HepG2 (cell line): ENCODE results near the gene CLPTM1. TPM values are rescaled to one million over a fixed set of nuclear protein-coding genes. Genes with fewer than 3 reads are reported as not detected.
A peak's percentile ranks its signal among the peaks of the same experiment; 100 is the strongest.

Source experiments
- HDAC6 ChIP-seq: fragments of 200-600 bp; sonication (generic); IDR thresholded peaks from 2 replicates; pipeline ENCODE4 v1.7.0; 2017; ENCODE audit warnings: mild to moderate bottlenecking, antibody characterized with exemption, low read length, low read depth
- HNF4A ChIP-seq: sonication (generic); formaldehyde crosslinking; IDR thresholded peaks from 2 replicates; pipeline ENCODE4 v1.4.0; 2020; ENCODE audit warnings: missing genetic modification reagents
- NFKBIZ ChIP-seq: IDR thresholded peaks from 2 replicates; pipeline ENCODE4 v1.6.1; 2018; ENCODE audit warnings: missing genetic modification reagents, missing compliant biosample characterization
- NPAS2 ChIP-seq: sonication (generic); formaldehyde crosslinking; IDR thresholded peaks from 2 replicates; pipeline ENCODE4 v1.8.0; 2022; ENCODE audit warnings: mild to moderate bottlenecking, missing genetic modification reagents, borderline replicate concordance
- SPEN ChIP-seq: sonication (generic); formaldehyde crosslinking; IDR thresholded peaks from 2 replicates; pipeline ENCODE4 v1.5.1; 2020; ENCODE audit warnings: low read depth, mild to moderate bottlenecking, missing genetic modification reagents
- TCF12 ChIP-seq, 2 experiments: fragments of 450-650 bp in 1 of 2; sonication (generic) in 1 of 2; formaldehyde crosslinking in 1 of 2; IDR thresholded peaks; 2 replicates each; pipeline versions ENCODE4 v1.6.1 to v1.8.0; 2017 to 2022; ENCODE audit warnings: antibody characterized with exemption in 1 of 2, mild to moderate bottlenecking in 1 of 2, missing genetic modification reagents in 1 of 2, moderate library complexity in 1 of 2
- THYN1 ChIP-seq: sonication (generic); formaldehyde crosslinking; IDR thresholded peaks from 2 replicates; pipeline ENCODE4 v1.8.1; 2023; ENCODE audit warnings: low read depth, mild to moderate bottlenecking, moderate library complexity, missing genetic modification reagents, borderline replicate concordance
- ZBTB1 ChIP-seq: sonication (generic); formaldehyde crosslinking; IDR thresholded peaks from 2 replicates; pipeline ENCODE4 v1.4.0; 2020; ENCODE audit warnings: missing genetic modification reagents, borderline replicate concordance
- ZNF138 ChIP-seq: sonication (generic); formaldehyde crosslinking; IDR thresholded peaks from 2 replicates; pipeline ENCODE4 v1.5.0; 2020; ENCODE audit warnings: mild to moderate bottlenecking, low read depth, missing genetic modification reagents
- ZNF382 ChIP-seq: sonication (generic); formaldehyde crosslinking; IDR thresholded peaks from 2 replicates; pipeline ENCODE4 v1.5.0; 2020; ENCODE audit warnings: missing genetic modification reagents, mild to moderate bottlenecking, borderline replicate concordance
- ZNF790 ChIP-seq: sonication (generic); formaldehyde crosslinking; IDR thresholded peaks from 2 replicates; pipeline ENCODE4 v1.8.0; 2022; ENCODE audit warnings: missing genetic modification reagents, mild to moderate bottlenecking, borderline replicate concordance
- ZZZ3 ChIP-seq: sonication (generic); formaldehyde crosslinking; IDR thresholded peaks from 2 replicates; pipeline ENCODE4 v1.4.0; 2020; ENCODE audit warnings: missing genetic modification reagents, mild to moderate bottlenecking, borderline replicate concordance
- polyA plus RNA-seq, 8 experiments: library from polyadenylated mRNA; depleted of rRNA in 3 of 8; stranded (reverse) in 7 of 8; unstranded in 1 of 8; fragments of >200 nt; fragmentation: Illumina TruSeq in 4 of 8; extraction: Trizol in 4 of 8; gene quantifications; 2 replicates each; pipeline versions ENCODE4 v1.2.1 to v1.2.3, GENCODE V29; 2011 to 2016; ENCODE audit warnings: low read depth in 4 of 8, missing spikeins in 1 of 8, mixed read lengths in 1 of 8; ENCODE audit not compliant: insufficient read depth in 1 of 8
- total RNA-seq, 5 experiments: library from RNA; depleted of rRNA; stranded (reverse); fragments of >200 nt; fragmentation: Illumina TruSeq; extraction: Trizol; gene quantifications; 2 replicates each; pipeline ENCODE4 v1.2.3, GENCODE V29; 2016; ENCODE audit warnings: low read depth in 1 of 5
- TF ChIP-seq, protein P1 (sequence below): sonication (generic); formaldehyde crosslinking; IDR thresholded peaks from 2 replicates; pipeline ENCODE4 v1.4.0; 2020; ENCODE audit warnings: missing genetic modification reagents
- TF ChIP-seq, protein P2 (sequence below): IDR thresholded peaks from 2 replicates; pipeline ENCODE4 v1.6.1; 2016
- TF ChIP-seq, protein P3 (sequence below): sonication (generic); formaldehyde crosslinking; IDR thresholded peaks from 2 replicates; pipeline ENCODE4 v1.5.0; 2020; ENCODE audit warnings: missing genetic modification reagents
- TF ChIP-seq, protein P4 (sequence below): IDR thresholded peaks from 2 replicates; pipeline ENCODE4 v1.6.1; 2016; ENCODE audit warnings: missing compliant biosample characterization, missing genetic modification reagents, borderline replicate concordance

The CLPTM1 gene
- total and polyA plus RNA-seq, 2 of the 13 experiments (the other 11 are each of a cell fraction or from before 2014, with no cell fraction given), result 34.9 to 42.8 TPM

DNA sequence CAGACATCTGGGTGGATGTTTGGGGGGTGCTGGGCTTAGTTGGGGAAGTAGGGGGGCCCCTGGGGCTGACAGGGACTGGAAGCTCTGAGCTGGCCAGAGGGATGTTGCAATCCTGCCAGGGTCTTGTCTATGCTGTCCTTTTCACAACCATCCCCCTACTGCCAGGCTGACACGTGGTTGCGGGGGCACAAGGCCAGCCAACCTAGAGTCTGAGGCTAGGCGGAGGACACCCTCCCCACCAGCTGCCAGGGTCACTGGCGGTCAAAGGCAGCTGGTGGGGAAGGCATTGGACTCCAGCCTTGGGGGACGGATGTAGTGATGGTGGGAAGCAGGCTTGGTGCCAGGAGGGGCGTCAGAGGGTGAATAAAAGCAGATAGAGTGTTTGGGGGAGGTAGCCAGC lies 42.3 kb upstream of the CLPTM1 start (continued):
- TF ChIP-seq, protein P1, sequence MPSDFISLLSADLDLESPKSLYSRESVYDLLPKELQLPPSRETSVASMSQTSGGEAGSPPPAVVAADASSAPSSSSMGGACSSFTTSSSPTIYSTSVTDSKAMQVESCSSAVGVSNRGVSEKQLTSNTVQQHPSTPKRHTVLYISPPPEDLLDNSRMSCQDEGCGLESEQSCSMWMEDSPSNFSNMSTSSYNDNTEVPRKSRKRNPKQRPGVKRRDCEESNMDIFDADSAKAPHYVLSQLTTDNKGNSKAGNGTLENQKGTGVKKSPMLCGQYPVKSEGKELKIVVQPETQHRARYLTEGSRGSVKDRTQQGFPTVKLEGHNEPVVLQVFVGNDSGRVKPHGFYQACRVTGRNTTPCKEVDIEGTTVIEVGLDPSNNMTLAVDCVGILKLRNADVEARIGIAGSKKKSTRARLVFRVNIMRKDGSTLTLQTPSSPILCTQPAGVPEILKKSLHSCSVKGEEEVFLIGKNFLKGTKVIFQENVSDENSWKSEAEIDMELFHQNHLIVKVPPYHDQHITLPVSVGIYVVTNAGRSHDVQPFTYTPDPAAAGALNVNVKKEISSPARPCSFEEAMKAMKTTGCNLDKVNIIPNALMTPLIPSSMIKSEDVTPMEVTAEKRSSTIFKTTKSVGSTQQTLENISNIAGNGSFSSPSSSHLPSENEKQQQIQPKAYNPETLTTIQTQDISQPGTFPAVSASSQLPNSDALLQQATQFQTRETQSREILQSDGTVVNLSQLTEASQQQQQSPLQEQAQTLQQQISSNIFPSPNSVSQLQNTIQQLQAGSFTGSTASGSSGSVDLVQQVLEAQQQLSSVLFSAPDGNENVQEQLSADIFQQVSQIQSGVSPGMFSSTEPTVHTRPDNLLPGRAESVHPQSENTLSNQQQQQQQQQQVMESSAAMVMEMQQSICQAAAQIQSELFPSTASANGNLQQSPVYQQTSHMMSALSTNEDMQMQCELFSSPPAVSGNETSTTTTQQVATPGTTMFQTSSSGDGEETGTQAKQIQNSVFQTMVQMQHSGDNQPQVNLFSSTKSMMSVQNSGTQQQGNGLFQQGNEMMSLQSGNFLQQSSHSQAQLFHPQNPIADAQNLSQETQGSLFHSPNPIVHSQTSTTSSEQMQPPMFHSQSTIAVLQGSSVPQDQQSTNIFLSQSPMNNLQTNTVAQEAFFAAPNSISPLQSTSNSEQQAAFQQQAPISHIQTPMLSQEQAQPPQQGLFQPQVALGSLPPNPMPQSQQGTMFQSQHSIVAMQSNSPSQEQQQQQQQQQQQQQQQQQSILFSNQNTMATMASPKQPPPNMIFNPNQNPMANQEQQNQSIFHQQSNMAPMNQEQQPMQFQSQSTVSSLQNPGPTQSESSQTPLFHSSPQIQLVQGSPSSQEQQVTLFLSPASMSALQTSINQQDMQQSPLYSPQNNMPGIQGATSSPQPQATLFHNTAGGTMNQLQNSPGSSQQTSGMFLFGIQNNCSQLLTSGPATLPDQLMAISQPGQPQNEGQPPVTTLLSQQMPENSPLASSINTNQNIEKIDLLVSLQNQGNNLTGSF (CRISPR knock-in tag), result 0 out of 2 replicates have a peak, but pooled peaks have one; percentile 32
- TF ChIP-seq ZNF382 (no peak), ZZZ3 (CRISPR knock-in tag) (no peak; the same call in 1 of the 2 replicates), HNF4A (CRISPR knock-in tag) (peak; percentile 80), ZBTB1 (no peak), ZNF790 (CRISPR knock-in tag) (no peak), NPAS2 (no peak), ZNF138 (CRISPR knock-in tag) (no peak), NFKBIZ (CRISPR knock-in tag) (0 out of 2 replicates have a peak, but pooled peaks have one; percentile 61), SPEN (CRISPR knock-in tag) (no peak; the same call in 1 of the 2 replicates), HDAC6 (no peak), TCF12 (IDR thresholded peaks at IDR 0.05) (no peak), TCF12 (CRISPR knock-in tag; IDR thresholded peaks at IDR 0.05) (no peak), THYN1 (no peak)
- TF ChIP-seq, protein P2, sequence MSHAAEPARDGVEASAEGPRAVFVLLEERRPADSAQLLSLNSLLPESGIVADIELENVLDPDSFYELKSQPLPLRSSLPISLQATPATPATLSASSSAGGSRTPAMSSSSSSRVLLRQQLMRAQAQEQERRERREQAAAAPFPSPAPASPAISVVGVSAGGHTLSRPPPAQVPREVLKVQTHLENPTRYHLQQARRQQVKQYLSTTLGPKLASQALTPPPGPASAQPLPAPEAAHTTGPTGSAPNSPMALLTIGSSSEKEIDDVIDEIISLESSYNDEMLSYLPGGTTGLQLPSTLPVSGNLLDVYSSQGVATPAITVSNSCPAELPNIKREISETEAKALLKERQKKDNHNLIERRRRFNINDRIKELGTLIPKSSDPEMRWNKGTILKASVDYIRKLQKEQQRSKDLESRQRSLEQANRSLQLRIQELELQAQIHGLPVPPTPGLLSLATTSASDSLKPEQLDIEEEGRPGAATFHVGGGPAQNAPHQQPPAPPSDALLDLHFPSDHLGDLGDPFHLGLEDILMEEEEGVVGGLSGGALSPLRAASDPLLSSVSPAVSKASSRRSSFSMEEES (CRISPR knock-in tag), result peak; percentile 95
- TF ChIP-seq, protein P3, sequence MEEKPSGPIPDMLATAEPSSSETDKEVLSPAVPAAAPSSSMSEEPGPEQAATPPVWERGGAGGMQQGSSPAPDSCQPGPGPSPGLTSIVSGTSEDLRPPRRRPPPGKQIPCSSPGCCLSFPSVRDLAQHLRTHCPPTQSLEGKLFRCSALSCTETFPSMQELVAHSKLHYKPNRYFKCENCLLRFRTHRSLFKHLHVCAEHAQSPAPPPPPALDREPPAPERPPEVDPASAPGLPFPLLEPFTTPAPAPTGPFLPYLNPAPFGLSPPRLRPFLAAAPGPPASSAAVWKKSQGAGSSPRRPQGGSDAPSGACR, result 0 out of 2 replicates have a peak, but pooled peaks have one; percentile 60
- TF ChIP-seq, protein P4, sequence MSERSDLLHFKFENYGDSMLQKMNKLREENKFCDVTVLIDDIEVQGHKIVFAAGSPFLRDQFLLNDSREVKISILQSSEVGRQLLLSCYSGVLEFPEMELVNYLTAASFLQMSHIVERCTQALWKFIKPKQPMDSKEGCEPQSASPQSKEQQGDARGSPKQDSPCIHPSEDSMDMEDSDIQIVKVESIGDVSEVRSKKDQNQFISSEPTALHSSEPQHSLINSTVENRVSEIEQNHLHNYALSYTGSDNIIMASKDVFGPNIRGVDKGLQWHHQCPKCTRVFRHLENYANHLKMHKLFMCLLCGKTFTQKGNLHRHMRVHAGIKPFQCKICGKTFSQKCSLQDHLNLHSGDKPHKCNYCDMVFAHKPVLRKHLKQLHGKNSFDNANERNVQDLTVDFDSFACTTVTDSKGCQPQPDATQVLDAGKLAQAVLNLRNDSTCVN (CRISPR knock-in tag), result 0 out of 2 replicates have a peak, but pooled peaks have one; percentile 48
